Germinal center (tissue), 1 donor: Measurements from ENCODE around the gene HNRNPA1.
"Not testable (repeated sequence)": the region's sequence is repeated elsewhere in the genome, so short reads cannot be mapped to it uniquely, and the experiment has no call there.

Experiments used
- DNase-seq: peaks from one replicate; pipeline ENCODE4 v3.0.0; 2012; ENCODE audit warnings: mixed read lengths, low spot score

The HNRNPA1 gene

GRCh38 chr12:54280468-54281260 lies at the start of gene HNRNPA1:
Gene HNRNPA1 (plus strand): TSS chr12:54280726. CDS start chr12:54280808, 82 bp downstream.
- DNase-seq = peak; percentile 97

- not testable (repeated sequence) for DNase-seq
These were observed 49.3 kb upstream of the HNRNPA1 start for GRCh38 chr12:54231269-54231668.

- no peak for DNase-seq
These were observed 47.7 kb upstream of the HNRNPA1 start for GRCh38 chr12:54232790-54233189.

GRCh38 chr12:54238531-54238930 lies 42.0 kb upstream of the HNRNPA1 start:
- DNase-seq = no peak

GRCh38 chr12:54239620-54240019 lies 40.9 kb upstream of the HNRNPA1 start:
- no peak for DNase-seq

DNA sequence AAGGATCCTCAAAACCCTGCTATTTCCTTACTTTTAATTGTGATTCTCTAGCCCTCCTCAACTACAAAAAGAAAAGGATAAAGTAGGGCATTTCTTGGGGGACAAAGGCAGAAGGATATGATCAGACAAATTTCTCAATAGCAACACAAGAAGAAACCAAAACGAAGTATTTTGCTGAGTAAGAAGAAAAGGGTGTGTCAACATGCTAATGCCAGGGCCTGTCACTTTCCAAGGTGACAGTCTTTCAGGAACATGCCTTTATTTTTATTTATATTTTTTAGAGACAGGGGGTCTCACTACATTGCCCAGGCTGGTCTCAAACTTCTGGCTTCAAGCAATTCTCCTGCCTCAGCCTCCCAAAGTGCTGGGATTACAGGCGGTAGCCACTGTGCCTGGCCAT lies 40.4 kb upstream of the HNRNPA1 start:
- DNase-seq = no peak

DNA sequence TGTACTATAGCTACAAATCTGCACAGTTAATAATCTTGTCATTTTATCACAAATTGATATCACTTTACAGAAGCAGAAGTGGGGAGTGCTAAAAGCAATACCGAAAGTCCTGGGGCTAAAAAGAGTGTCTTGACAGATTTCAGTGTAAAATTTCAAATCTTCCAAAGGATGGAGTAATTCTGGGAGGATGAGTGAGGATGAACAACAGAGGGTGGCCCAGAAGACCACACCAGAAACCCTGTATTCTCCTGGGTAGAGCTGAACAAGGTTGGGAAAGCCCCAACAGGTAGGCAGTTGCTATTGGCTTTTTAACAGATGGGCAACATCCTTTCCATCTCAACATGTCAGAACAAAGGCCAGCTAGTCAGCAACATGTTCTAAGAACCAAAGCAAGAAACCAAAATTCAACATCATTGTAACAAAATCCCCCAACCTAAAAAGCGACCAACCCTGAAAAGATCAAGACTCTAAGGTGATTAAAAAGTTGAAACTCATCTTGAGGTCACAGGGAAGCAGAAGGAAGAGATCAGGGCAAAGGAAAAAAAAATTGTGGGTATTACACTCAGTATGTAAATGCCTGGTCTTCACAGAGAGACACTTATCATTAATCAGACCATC lies 39.4 kb upstream of the HNRNPA1 start:
- DNase-seq = no peak

DNA sequence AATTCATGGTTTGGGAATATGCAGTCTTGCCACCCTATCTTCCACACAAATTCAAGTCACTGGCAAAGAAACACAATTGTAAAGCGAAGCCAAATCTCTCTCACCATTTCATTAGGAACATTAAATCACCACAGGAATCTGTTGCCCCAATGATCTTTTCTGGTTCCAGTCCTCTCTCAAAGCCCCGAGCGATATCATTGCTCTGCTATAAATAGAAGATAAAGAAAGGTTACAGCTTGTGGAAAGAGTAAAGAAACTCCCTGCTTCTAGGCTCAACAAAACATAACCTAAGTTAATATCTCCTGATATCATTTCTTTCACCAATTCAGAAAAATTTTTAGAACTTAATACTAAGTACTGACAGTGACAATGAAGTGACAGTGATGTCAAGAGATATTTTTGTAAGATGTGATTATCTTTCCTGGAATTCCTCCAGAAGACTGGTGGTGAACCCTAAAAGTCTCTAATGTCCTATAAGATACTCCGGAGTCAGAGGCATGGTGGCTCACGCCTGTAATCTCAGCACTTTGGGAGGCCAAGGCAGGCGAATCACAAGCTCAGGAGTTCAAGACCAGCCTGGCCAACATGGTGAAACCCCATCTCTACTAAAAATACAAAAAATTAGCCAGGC lies 34.4 kb upstream of the HNRNPA1 start:
- DNase-seq = no peak

DNA sequence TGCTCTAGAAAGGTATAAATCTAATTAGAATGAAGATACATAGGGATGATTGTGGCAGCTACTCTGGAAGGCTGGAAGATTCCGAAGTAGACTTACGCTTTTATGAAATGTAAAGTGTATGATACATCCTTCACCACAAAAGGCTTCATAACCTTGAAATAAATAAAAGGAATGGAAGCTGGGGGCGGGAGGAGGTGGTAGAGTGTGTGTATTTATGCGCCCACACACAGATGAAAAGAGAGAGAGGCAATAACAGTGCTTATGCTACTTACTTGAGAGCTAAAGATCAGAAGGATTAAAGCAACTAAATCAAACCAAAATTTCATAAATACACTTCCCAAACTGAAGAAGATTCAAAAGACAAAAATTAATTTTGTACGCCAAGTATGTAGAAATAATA lies 31.0 kb upstream of the HNRNPA1 start:
- DNase-seq = no peak

- DNase-seq = peak; percentile 60
These were observed 28.8 kb upstream of the HNRNPA1 start for GRCh38 chr12:54251667-54252284.

DNA sequence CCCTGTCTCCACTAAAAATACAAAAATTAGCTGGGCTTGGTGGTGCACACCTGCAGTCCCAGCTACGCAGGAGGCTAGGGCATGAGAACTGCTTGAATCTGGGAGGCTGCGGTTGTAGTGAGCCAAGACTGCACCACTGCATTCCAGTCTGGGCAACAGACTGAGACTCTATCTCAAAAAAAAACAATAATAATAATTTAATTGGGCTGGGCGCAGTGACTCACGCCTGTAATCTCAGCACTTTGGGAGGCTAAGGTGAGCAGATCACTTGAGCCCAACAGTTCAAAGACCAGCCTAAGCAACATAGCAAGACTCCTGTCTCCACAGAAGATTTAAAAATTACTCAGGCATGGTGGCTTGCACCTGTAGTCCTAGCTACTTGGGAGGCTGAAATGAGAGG lies 27.3 kb upstream of the HNRNPA1 start:
- no peak for DNase-seq

DNA sequence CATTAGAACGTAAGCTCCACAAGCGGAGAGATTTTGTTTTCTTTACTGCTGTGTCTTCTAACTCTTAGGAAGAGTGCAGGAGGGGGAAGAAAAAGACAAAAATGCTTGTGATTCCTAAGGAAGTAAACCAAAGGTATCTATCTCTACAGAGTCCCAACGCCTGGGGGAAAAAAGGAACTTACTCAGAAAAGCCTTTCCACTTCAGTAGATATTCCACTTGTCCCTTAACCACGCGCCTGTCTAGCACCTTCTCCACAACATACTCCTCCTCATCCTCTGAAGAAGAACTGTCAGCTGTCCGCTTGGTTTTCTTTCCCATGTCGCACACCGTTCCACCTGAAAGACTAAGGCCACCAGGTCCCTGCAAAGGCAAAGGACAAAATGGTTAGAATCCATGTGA lies 23.2 kb upstream of the HNRNPA1 start:
- DNase-seq = no peak

- DNase-seq = no peak
These were observed 22.3 kb upstream of the HNRNPA1 start for GRCh38 chr12:54258201-54258681.

GRCh38 chr12:54259194-54260011 lies 21.1 kb upstream of the HNRNPA1 start:
- DNase-seq = peak; percentile 57

DNA sequence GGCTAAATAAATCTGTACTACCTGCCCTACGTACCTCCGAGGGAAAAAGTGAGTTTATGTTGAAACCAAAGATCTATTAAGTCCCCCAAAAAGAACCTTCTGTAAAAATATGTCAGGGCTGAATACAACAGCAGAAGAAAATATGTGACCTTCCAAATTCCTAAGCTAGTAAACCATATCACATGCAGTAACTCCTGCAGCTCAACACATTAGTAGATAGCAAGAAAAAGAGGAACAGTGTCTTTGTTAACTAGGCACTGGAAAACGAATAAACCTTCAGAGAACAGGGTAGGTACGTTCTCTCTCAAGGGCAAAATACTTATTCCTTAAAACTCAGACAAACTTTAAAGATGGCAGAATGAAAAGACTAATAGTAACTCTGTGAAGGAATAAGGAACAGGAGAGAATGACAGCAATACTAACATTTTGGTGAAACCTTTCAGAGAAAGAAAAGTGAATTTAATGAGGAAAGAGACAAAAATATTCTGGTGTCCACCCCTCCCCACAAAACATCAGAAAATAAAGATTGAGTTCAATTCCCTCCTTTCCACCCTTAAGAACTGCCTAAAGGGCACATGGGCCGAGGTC lies 18.6 kb upstream of the HNRNPA1 start:
- no peak for DNase-seq

- DNase-seq = no peak
These were observed 18.1 kb upstream of the HNRNPA1 start for GRCh38 chr12:54262403-54262925.

DNA sequence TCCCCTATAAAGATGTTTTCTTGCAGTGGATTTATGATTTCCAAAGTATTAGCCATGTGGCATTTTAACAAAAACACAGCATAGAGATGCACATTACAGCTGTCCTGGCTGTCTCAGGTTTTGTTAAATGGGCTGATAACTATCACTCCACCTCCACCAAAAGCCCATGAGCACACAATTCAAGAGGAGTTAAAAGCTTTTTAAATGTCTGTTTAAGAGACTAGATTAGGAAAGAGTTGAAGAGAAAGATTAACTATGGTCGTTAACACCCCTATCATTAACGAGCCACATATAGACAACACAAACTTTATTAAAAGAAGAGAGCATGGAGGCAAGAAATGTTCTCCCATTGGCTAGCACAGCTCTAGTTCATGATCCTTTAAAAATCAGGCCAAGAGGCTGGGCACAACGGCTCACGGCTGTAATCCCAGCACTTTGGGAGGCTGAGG lies 15.1 kb upstream of the HNRNPA1 start:
- DNase-seq = no peak

DNA sequence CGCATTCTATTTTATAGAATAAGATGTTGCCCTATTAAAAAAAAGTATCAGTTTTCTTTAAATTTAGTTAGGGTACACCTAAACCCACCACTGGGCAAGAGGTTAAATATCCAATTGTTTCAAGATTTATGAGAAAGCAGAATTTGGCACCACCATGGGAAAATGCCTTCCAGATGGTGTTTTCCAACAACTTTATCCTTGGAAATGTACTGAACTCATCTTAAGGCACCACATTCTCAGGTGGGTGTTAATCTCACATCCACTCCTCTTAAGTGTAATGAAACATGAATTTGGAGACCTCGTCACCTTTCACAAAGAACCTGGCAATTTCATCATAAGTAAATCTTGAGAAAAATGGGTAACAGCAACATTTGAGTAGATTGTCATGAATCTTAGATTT lies 13.7 kb upstream of the HNRNPA1 start:
- no peak for DNase-seq

GRCh38 chr12:54270345-54270744 lies 10.2 kb upstream of the HNRNPA1 start:
- no peak for DNase-seq

GRCh38 chr12:54272214-54272613 lies 8.3 kb upstream of the HNRNPA1 start:
- DNase-seq = no peak

GRCh38 chr12:54273981-54274380 lies 6.5 kb upstream of the HNRNPA1 start:
- DNase-seq = no peak
